Natural killer cell treated with Interleukin-12 subunit alpha and Interleukin-12 subunit beta and Interleukin-15 and Interleukin-18, amount 100 ng/mL, for 72 hours (primary cell): ENCODE results near the gene SORCS2. TPM values are rescaled to one million over a fixed set of nuclear protein-coding genes. Genes with fewer than 3 reads are reported as not detected.
A peak's percentile ranks its signal among the peaks of the same experiment; 100 is the strongest.

Source experiments
- ATAC-seq, 2 donors: fragments of 150-1000 bp; cut with Tn5 transposase in 1 of 2; sonication (Bioruptor Pico), chemical (Tn5 transposase) in 1 of 2; 2 replicates each; pipeline ENCODE4 v1.10.0; 2021
- DNase-seq: peaks from one replicate; pipeline ENCODE4 v3.0.0; 2022; ENCODE audit warnings: low spot score
- H3K27ac Mint-ChIP-seq, 2 donors: 1 replicate in 1 of 2; 2 replicates in 1 of 2; pipeline ENCODE4 v1.8.0; 2022; ENCODE audit warnings: mixed read lengths in 2 of 2, mild to moderate bottlenecking in 1 of 2, moderate library complexity in 1 of 2
- H3K27me3 Mint-ChIP-seq, 2 donors: 1 replicate in 1 of 2; 2 replicates in 1 of 2; pipeline ENCODE4 v1.8.0; 2022; ENCODE audit warnings: mixed read lengths in 2 of 2
- H3K36me3 Mint-ChIP-seq: one replicate; pipeline ENCODE4 v1.8.0; 2022; ENCODE audit warnings: mixed read lengths
- H3K4me1 Mint-ChIP-seq, 2 donors: 1 replicate in 1 of 2; 2 replicates in 1 of 2; pipeline ENCODE4 v1.8.0; 2022; ENCODE audit warnings: low read depth in 2 of 2, mixed read lengths in 2 of 2, mild to moderate bottlenecking in 1 of 2
- H3K4me3 Mint-ChIP-seq: one replicate; pipeline ENCODE4 v1.8.0; 2022; ENCODE audit warnings: mixed read lengths
- H3K9me3 Mint-ChIP-seq: 2 replicates; pipeline ENCODE4 v1.8.0; 2022; ENCODE audit warnings: mixed read lengths
- total RNA-seq, 2 donors: library from RNA; stranded (reverse); gene quantifications; one replicate each; pipeline ENCODE4 v1.2.3, GENCODE V29; 2022

Gene SORCS2
- total RNA-seq, 2 donors from 2014 or later, result 0.17 to 0.21 TPM

- peaks cover 0 to 3% of the 10 kb centered on the region in 2 donors for H3K4me1 Mint-ChIP-seq
- H3K27me3 Mint-ChIP-seq, result peaks cover 12 to 19% of the 10 kb centered on the region in 2 donors
- H3K36me3 Mint-ChIP-seq, result no peaks in the 10 kb centered on the region
- ATAC-seq, result no peak
- peak; percentile 52 for DNase-seq
- H3K4me3 Mint-ChIP-seq, result no peak overlapping the region
- H3K9me3 Mint-ChIP-seq, result no peaks in the 10 kb centered on the region
- peak overlapping the region in 1 of 2 donors; percentile 21 for H3K27ac Mint-ChIP-seq
Measured at GRCh38 chr4:7428261-7429068, 236.1 kb downstream of the SORCS2 start.

- Mint-ChIP-seq H3K27me3 (peaks cover 12 to 19% of the 10 kb centered on the region in 2 donors), H3K27ac (peak overlapping the region in 1 of 2 donors; percentile 21)
- no peak for DNase-seq
Measured at GRCh38 chr4:7429069-7429416, 236.7 kb downstream of the SORCS2 start.

GRCh38 chr4:7429601-7430078, 237.3 kb downstream of the SORCS2 start:
- H3K4me3 Mint-ChIP-seq, result no peak overlapping the region
- ATAC-seq (no peak), DNase-seq (peak; percentile 51)
- H3K36me3 Mint-ChIP-seq, result no peaks in the 10 kb centered on the region
- H3K4me1 Mint-ChIP-seq, result peaks cover 0 to 3% of the 10 kb centered on the region in 2 donors
- H3K9me3 Mint-ChIP-seq, result no peaks in the 10 kb centered on the region
- H3K27ac Mint-ChIP-seq, result peak overlapping the region in 1 of 2 donors; percentile 21
- peaks cover 12 to 19% of the 10 kb centered on the region in 2 donors for H3K27me3 Mint-ChIP-seq

More at GRCh38 chr4:7429069-7429416, 236.7 kb downstream of the SORCS2 start:
- H3K36me3 Mint-ChIP-seq, result no peaks in the 10 kb centered on the region
- ATAC-seq, result no peak
- H3K9me3 Mint-ChIP-seq, result no peaks in the 10 kb centered on the region
- no peak overlapping the region for H3K4me3 Mint-ChIP-seq
- H3K4me1 Mint-ChIP-seq, result peaks cover 0 to 3% of the 10 kb centered on the region in 2 donors

GRCh38 chr4:7430368-7430964, 238.1 kb downstream of the SORCS2 start:
- Mint-ChIP-seq H3K9me3 (no peaks in the 10 kb centered on the region), H3K27ac (no peak overlapping the region), H3K27me3 (peaks cover 12 to 23% of the 10 kb centered on the region in 2 donors), H3K4me3 (no peak overlapping the region), H3K4me1 (peaks cover 6 to 10% of the 10 kb centered on the region in 2 donors), H3K36me3 (no peaks in the 10 kb centered on the region)
- DNase-seq, result peak; percentile 10
- no peak for ATAC-seq

GRCh38 chr4:7430965-7431695, 238.8 kb downstream of the SORCS2 start:
- Mint-ChIP-seq H3K4me3 (no peak overlapping the region), H3K27ac (no peak overlapping the region), H3K9me3 (no peaks in the 10 kb centered on the region), H3K4me1 (peaks cover 10 to 15% of the 10 kb centered on the region in 2 donors), H3K27me3 (peaks cover 12 to 24% of the 10 kb centered on the region in 2 donors), H3K36me3 (no peaks in the 10 kb centered on the region)
- DNase-seq (peak; percentile 50), ATAC-seq (peak in 1 of 2 donors; percentile 15)

- Mint-ChIP-seq H3K36me3 (no peaks in the 10 kb centered on the region), H3K4me1 (peaks cover 10 to 17% of the 10 kb centered on the region in 2 donors), H3K9me3 (no peaks in the 10 kb centered on the region), H3K27me3 (peaks cover 12 to 27% of the 10 kb centered on the region in 2 donors), H3K4me3 (no peak overlapping the region), H3K27ac (no peak overlapping the region)
- DNase-seq, result peak; percentile 56
- no peak for ATAC-seq
Measured at GRCh38 chr4:7431696-7432530, 239.6 kb downstream of the SORCS2 start.

- H3K4me3 Mint-ChIP-seq, result no peak overlapping the region
- peak; percentile 41 for DNase-seq
- no peaks in the 10 kb centered on the region for H3K9me3 Mint-ChIP-seq
- H3K27ac Mint-ChIP-seq, result no peak overlapping the region
- peaks cover 10 to 17% of the 10 kb centered on the region in 2 donors for H3K4me1 Mint-ChIP-seq
- no peaks in the 10 kb centered on the region for H3K36me3 Mint-ChIP-seq
- no peak for ATAC-seq
- H3K27me3 Mint-ChIP-seq, result peaks cover 12 to 26% of the 10 kb centered on the region in 2 donors
Measured at GRCh38 chr4:7432531-7433375, 240.4 kb downstream of the SORCS2 start.

- no peak for ATAC-seq
- Mint-ChIP-seq H3K27me3 (peaks cover 15 to 26% of the 10 kb centered on the region in 2 donors), H3K9me3 (no peaks in the 10 kb centered on the region), H3K4me3 (no peak overlapping the region), H3K36me3 (no peaks in the 10 kb centered on the region), H3K4me1 (peaks cover 10 to 17% of the 10 kb centered on the region in 2 donors), H3K27ac (no peak overlapping the region)
- DNase-seq, result peak; percentile 48
Measured at GRCh38 chr4:7433376-7434140, 241.2 kb downstream of the SORCS2 start.

- Mint-ChIP-seq H3K27ac (no peak overlapping the region), H3K4me3 (no peak overlapping the region), H3K27me3 (peaks cover 16 to 24% of the 10 kb centered on the region in 2 donors), H3K4me1 (peaks cover 10 to 14% of the 10 kb centered on the region in 2 donors), H3K36me3 (no peaks in the 10 kb centered on the region), H3K9me3 (no peaks in the 10 kb centered on the region)
- DNase-seq (no peak), ATAC-seq (peak in 1 of 2 donors; percentile 3)
Measured at GRCh38 chr4:7434141-7434765, 241.9 kb downstream of the SORCS2 start.

- DNase-seq (no peak), ATAC-seq (peak in 1 of 2 donors; percentile 57)
- Mint-ChIP-seq H3K9me3 (no peaks in the 10 kb centered on the region), H3K4me1 (peaks cover 10 to 14% of the 10 kb centered on the region in 2 donors), H3K27me3 (peaks cover 21 to 27% of the 10 kb centered on the region in 2 donors), H3K4me3 (peak within 1 kb of the TSS; percentile 30), H3K27ac (no peak within 1 kb of the TSS), H3K36me3 (no peaks in the 10 kb centered on the region)
Measured at GRCh38 chr4:7434766-7435150, 242.4 kb downstream of the SORCS2 start, which contains the start of gene PSAPL1. Gene PSAPL1 (minus strand): TSS chr4:7434930. CDS start chr4:7434879, 51 bp downstream.

- no peak overlapping the region for H3K27ac Mint-ChIP-seq
- peak; percentile 47 to 73 for ATAC-seq
- H3K27me3 Mint-ChIP-seq, result peaks cover 28 to 29% of the 10 kb centered on the region in 2 donors
- peak overlapping the region; percentile 30 for H3K4me3 Mint-ChIP-seq
- H3K4me1 Mint-ChIP-seq, result peaks cover 10 to 14% of the 10 kb centered on the region in 2 donors
- H3K9me3 Mint-ChIP-seq, result no peaks in the 10 kb centered on the region
- no peaks in the 10 kb centered on the region for H3K36me3 Mint-ChIP-seq
- no peak for DNase-seq
Measured at GRCh38 chr4:7435471-7436061, 243.2 kb downstream of the SORCS2 start.
